Measurements from ENCODE around the gene SPATA31E1.

The SPATA31E1 gene

DNA sequence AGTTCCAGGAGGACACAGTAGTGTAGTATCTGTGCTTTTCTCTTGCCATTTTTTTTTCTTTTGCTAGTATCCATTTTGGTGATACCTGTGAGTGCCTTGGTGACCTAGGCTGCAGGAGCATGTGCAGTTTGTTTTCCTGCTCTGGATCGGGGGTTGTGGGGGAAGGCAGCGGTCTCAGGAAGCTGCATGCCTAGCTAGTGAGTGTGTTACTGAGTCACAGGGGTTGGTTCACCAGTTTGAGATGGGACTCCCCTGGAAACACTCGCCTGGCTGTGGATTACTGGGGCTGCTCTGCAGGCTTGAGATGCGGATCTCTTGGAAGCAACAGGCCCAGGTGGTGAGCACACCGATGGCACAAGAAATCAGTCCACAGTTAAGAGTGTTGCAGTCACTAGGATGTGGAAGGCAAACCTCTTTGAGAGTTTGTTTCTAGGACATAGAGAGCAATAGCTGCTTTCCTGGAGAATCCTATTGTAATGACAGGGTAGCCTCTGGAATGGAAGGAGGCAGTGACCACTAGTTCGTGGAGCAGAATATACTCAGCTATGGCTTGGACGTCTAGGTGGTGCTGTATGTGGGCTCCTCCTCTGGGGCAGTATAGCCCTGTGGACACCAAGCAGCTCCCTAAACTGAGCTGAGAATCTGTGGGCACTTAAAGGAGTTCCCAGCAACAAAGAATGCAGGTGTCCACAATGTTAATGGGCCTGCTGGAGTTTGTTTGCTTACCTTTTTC, 20.0 kb upstream of the SPATA31E1 start:
- TF ChIP-seq YY1 (IDR thresholded peaks at IDR 0.05; ENCODE audit: low read depth): no peak
- TF ChIP-seq TAF1 (IDR thresholded peaks at IDR 0.05; ENCODE audit: low read depth): no peak
- no peak for TF ChIP-seq CREB1 (IDR thresholded peaks at IDR 0.05; ENCODE audit: low read depth)

- no peak for TF ChIP-seq MAX (IDR thresholded peaks at IDR 0.05)
- TF ChIP-seq TEAD4 (IDR thresholded peaks at IDR 0.05): no peak
- TF ChIP-seq, protein P1, sequence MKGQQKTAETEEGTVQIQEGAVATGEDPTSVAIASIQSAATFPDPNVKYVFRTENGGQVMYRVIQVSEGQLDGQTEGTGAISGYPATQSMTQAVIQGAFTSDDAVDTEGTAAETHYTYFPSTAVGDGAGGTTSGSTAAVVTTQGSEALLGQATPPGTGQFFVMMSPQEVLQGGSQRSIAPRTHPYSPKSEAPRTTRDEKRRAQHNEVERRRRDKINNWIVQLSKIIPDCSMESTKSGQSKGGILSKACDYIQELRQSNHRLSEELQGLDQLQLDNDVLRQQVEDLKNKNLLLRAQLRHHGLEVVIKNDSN (IDR thresholded peaks at IDR 0.05): no peak
- TF ChIP-seq FOXM1 (IDR thresholded peaks at IDR 0.05; ENCODE audit: borderline replicate concordance, low read depth): no peak
- TF ChIP-seq EP300 (IDR thresholded peaks at IDR 0.05; ENCODE audit: borderline replicate concordance): no peak
- no peak for TF ChIP-seq EGR1 (IDR thresholded peaks at IDR 0.05)
- TF ChIP-seq TCF12 (IDR thresholded peaks at IDR 0.05; ENCODE audit: low read depth): no peak
- TF ChIP-seq CREB1 (IDR thresholded peaks at IDR 0.05; ENCODE audit: low read depth): no peak
Observed at GRCh38 chr9:87863882-87864465, 18.7 kb upstream of the SPATA31E1 start.

DNA sequence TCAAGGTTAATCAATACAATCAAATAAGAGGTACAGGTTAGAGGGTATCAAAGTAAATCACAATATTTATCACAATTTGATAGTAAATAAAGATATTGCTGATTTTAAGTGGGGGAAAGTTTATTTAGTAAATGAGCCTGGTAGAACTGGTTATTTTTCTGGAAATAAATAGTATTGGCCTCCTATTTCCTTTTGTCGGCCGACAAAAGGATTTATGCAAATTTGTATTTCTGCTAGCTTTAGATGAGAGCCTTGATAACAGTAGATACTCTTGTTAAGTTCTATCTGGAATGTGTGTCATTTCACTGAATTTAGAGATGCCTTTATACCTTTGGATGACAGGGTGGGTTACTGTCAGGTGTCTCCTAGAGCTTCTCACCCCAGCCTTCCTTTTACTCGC, 17.8 kb upstream of the SPATA31E1 start:
- TF ChIP-seq TEAD4 (IDR thresholded peaks at IDR 0.05): no peak
- no peak for TF ChIP-seq CEBPB (IDR thresholded peaks at IDR 0.05)
- TF ChIP-seq, protein P2, sequence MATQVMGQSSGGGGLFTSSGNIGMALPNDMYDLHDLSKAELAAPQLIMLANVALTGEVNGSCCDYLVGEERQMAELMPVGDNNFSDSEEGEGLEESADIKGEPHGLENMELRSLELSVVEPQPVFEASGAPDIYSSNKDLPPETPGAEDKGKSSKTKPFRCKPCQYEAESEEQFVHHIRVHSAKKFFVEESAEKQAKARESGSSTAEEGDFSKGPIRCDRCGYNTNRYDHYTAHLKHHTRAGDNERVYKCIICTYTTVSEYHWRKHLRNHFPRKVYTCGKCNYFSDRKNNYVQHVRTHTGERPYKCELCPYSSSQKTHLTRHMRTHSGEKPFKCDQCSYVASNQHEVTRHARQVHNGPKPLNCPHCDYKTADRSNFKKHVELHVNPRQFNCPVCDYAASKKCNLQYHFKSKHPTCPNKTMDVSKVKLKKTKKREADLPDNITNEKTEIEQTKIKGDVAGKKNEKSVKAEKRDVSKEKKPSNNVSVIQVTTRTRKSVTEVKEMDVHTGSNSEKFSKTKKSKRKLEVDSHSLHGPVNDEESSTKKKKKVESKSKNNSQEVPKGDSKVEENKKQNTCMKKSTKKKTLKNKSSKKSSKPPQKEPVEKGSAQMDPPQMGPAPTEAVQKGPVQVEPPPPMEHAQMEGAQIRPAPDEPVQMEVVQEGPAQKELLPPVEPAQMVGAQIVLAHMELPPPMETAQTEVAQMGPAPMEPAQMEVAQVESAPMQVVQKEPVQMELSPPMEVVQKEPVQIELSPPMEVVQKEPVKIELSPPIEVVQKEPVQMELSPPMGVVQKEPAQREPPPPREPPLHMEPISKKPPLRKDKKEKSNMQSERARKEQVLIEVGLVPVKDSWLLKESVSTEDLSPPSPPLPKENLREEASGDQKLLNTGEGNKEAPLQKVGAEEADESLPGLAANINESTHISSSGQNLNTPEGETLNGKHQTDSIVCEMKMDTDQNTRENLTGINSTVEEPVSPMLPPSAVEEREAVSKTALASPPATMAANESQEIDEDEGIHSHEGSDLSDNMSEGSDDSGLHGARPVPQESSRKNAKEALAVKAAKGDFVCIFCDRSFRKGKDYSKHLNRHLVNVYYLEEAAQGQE (IDR thresholded peaks at IDR 0.05; ENCODE audit: low read depth): no peak
- TF ChIP-seq, protein P1 (IDR thresholded peaks at IDR 0.05): no peak
- no peak for TF ChIP-seq CREB1 (IDR thresholded peaks at IDR 0.05; ENCODE audit: low read depth)
- no peak for TF ChIP-seq RAD21 (IDR thresholded peaks at IDR 0.05; ENCODE audit: low read depth)

DNA sequence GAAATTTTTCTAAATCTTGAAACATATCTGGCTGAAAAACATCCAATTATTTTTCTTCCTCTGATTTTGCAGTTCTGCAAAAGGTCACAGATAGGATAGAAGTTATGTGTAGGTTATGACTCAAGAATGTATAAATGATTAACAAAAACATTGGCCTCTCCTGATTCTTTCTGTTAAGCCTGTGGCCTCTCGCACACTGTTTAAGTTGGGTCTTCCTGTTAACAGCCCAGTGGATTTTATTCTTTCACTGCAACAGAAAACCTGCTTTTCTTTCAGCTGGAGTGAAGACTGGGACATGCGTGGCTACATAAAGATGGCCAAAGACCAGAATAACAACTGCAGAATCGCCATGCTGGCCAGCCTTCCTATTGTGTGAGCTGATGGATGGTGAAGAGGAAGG, 17.1 kb upstream of the SPATA31E1 start:
- TF ChIP-seq YY1 (IDR thresholded peaks at IDR 0.05; ENCODE audit: low read depth) (no peak), TAF1 (IDR thresholded peaks at IDR 0.05; ENCODE audit: low read depth) (no peak), EGR1 (IDR thresholded peaks at IDR 0.05) (no peak), NFIC (IDR thresholded peaks at IDR 0.05) (no peak), TCF12 (IDR thresholded peaks at IDR 0.05; ENCODE audit: low read depth) (no peak), CREB1 (IDR thresholded peaks at IDR 0.05; ENCODE audit: low read depth) (no peak), TEAD4 (IDR thresholded peaks at IDR 0.05) (no peak), CEBPB (IDR thresholded peaks at IDR 0.05) (no peak), EP300 (IDR thresholded peaks at IDR 0.05; ENCODE audit: borderline replicate concordance) (no peak), ZBTB7A (IDR thresholded peaks at IDR 0.05; ENCODE audit: low read depth) (no peak), FOXM1 (IDR thresholded peaks at IDR 0.05; ENCODE audit: borderline replicate concordance, low read depth) (no peak), RAD21 (IDR thresholded peaks at IDR 0.05; ENCODE audit: low read depth) (no peak), MAX (IDR thresholded peaks at IDR 0.05) (no peak)
- TF ChIP-seq, protein P1 (IDR thresholded peaks at IDR 0.05): no peak
- TF ChIP-seq, protein P2 (IDR thresholded peaks at IDR 0.05; ENCODE audit: low read depth): no peak

DNA sequence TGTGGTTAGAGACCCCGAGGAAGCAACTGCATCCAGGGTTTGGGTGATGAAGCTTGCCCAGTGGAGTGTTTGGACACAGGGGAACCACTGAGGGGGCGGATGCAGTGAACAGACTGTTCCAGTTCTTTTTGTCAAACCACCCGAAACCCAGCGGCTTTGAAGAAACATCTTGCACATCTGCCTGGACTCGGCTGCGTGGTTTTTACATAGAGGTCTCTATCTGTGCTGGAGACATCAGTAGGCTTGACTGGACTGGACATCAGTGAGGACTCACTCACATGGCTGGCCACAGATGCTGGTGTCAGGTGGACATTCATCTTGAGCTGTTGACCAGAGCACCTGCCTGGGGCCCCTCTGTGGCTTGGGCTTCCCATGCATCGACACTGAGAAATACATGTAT, 15.3 kb upstream of the SPATA31E1 start:
- no peak for TF ChIP-seq FOXM1 (IDR thresholded peaks at IDR 0.05; ENCODE audit: borderline replicate concordance, low read depth)
- TF ChIP-seq RAD21 (IDR thresholded peaks at IDR 0.05; ENCODE audit: low read depth): no peak
- no peak for TF ChIP-seq CREB1 (IDR thresholded peaks at IDR 0.05; ENCODE audit: low read depth)
- TF ChIP-seq MAX (IDR thresholded peaks at IDR 0.05): no peak
- TF ChIP-seq, protein P2 (IDR thresholded peaks at IDR 0.05; ENCODE audit: low read depth): no peak
- TF ChIP-seq ZBTB7A (IDR thresholded peaks at IDR 0.05; ENCODE audit: low read depth): no peak
